ENCODE measurements around the gene TTLL4. TPM values are rescaled to one million over a fixed set of nuclear protein-coding genes. Genes with fewer than 3 reads are reported as not detected.

Gene TTLL4
- total RNA-seq, 4 donors from 2014 or later: 5.7 to 19.2 (median 12.5) TPM

DNA sequence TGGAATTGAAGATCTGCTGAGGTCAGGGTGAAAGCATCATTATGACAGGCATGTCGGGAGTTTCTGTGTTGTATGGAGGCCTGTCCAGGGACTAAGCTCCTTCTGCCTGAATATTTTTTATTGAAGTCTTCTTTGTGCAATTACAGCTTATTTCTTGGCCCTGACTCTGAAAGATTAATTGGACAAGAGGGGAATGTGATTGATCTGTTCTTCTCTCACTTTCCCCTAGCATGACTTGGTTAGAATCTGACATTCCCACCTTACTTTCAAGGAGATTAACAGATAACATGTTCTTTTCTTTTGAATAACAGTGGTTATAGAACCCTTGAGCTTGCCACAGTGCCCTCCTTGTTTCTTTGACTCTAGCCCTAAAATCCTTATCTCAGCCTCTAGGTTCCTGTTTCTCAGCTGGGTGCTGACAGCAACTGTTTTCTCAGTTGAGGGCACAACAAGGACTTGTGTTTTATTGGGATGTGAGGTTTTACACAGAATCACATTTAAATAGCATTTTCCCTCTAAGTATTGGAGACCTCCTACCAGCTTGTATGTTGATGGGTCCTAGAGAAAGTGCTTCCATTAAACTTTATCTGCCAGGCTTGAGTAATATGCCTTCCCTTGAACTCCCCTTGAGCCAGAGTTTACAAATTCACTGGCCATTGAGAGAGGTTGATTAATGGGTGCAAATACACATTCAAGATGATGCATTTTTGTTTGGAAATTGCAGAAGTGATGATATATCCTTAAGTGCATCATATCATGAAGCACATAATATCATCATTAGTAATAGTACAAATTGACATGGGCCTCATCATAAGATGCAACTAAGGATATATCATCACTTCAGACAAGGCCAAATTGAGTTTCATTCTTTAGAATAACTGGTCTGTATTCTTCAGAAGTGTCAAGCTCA lies 12.5 kb downstream of the TTLL4 start:
- intact Hi-C loops (cut with DNase I): no loop called here
- Histone ChIP-seq H3K9me3 (no peaks in the 10 kb centered on the region), H3K27ac (no peak overlapping the region), H3K36me3 (no peaks in the 10 kb centered on the region), H3K27me3 (no peaks in the 10 kb centered on the region), H3K4me1 (no peaks in the 10 kb centered on the region), H3K4me3 (replicated peaks in 1 of 3) (no peak overlapping the region)
- DNase-seq: no peak
- 83% methylated on average over 1 of the region's 1 CpG for WGBS, 2 donors
- no peak for TF ChIP-seq POLR2A (IDR thresholded peaks at IDR 0.05)
- TF ChIP-seq, protein P1, sequence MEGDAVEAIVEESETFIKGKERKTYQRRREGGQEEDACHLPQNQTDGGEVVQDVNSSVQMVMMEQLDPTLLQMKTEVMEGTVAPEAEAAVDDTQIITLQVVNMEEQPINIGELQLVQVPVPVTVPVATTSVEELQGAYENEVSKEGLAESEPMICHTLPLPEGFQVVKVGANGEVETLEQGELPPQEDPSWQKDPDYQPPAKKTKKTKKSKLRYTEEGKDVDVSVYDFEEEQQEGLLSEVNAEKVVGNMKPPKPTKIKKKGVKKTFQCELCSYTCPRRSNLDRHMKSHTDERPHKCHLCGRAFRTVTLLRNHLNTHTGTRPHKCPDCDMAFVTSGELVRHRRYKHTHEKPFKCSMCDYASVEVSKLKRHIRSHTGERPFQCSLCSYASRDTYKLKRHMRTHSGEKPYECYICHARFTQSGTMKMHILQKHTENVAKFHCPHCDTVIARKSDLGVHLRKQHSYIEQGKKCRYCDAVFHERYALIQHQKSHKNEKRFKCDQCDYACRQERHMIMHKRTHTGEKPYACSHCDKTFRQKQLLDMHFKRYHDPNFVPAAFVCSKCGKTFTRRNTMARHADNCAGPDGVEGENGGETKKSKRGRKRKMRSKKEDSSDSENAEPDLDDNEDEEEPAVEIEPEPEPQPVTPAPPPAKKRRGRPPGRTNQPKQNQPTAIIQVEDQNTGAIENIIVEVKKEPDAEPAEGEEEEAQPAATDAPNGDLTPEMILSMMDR (IDR thresholded peaks at IDR 0.05): no peak

DNA sequence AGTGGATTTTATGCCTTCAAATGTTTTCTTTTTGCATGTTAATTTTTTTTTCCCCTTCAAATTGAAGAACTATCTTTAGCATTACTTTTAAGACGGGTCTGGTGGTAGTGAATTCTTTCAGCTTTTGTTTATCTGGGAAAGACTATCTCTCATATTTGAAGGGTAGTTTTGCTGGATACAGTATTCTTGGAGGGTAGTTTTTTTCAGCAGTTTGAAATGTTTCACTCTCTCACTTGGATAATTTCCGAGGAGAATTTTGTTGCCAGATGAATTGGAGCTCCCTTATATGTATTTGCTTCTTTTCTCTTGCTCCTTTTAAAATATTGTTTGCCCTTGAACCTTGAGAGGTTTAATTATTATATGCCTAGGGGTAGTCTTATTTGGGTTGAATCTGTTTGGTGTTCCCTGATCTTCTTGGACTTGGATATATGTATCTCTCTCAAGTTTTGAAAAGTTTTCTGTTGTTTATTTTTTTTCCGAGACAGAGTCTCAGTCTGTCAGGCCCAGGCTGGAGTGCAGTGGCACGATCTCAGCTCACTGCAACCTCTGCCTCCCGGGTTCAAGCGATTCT lies 15.5 kb downstream of the TTLL4 start:
- no peaks in the 10 kb centered on the region for H3K9me3 ChIP-seq
- intact Hi-C loops (cut with DNase I): no loop called here
- no peaks in the 10 kb centered on the region for H3K27me3 ChIP-seq
- no peak overlapping the region for H3K27ac ChIP-seq
- no peak overlapping the region for H3K4me3 ChIP-seq (replicated peaks in 1 of 3)
- no peak for DNase-seq
- no peaks in the 10 kb centered on the region for H3K36me3 ChIP-seq
- TF ChIP-seq, protein P1 (IDR thresholded peaks at IDR 0.05): no peak
- no peak for TF ChIP-seq POLR2A (IDR thresholded peaks at IDR 0.05)
- WGBS, 2 donors: 97 to 98% methylated on average over 6 of the region's 6 CpGs
- no peaks in the 10 kb centered on the region for H3K4me1 ChIP-seq

DNA sequence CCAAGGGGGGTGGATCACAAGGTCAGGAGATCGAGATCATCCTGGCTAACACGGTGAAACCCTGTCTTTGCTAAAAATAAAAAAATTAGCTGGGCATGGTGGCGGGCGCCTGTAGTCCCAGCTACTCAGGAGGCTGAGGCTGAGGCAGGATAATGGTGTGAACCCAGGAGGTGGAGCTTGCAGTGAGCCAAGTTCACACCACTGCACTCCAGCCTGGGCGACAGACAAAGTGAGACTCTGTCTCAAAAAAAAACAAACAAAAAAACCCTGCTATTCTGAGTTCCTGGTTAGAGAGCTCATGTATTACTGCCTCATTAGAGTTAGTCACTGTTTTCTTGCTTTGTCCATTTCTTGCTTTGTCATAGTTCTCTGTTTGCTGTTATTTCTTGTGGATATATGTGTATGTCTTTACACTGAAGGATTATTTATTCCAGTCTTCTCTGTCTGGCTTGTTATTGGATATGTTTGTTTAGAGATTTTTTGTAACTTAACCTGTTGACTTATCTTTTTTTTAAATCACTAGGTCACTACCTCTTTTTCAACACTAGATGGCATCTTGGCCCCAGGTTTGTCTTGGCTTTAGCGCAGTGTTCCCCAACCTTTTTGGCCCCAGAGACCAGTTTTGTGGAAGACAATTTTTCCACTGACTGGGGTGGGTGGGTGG lies 17.0 kb downstream of the TTLL4 start:
- no peaks in the 10 kb centered on the region for H3K9me3 ChIP-seq
- no peaks in the 10 kb centered on the region for H3K27me3 ChIP-seq
- intact Hi-C loops (cut with DNase I): no loop called here
- no peaks in the 10 kb centered on the region for H3K4me1 ChIP-seq
- TF ChIP-seq POLR2A (IDR thresholded peaks at IDR 0.05): no peak
- TF ChIP-seq, protein P1 (IDR thresholded peaks at IDR 0.05): peak in 3 of 6 experiments; percentile 22 to 45 (median 23)
- DNase-seq: no peak
- H3K27ac ChIP-seq: no peak overlapping the region
- 97 to 98% methylated on average over 6 of the region's 6 CpGs for WGBS, 2 donors
- H3K4me3 ChIP-seq (replicated peaks in 1 of 3): no peak overlapping the region
- no peaks in the 10 kb centered on the region for H3K36me3 ChIP-seq

DNA sequence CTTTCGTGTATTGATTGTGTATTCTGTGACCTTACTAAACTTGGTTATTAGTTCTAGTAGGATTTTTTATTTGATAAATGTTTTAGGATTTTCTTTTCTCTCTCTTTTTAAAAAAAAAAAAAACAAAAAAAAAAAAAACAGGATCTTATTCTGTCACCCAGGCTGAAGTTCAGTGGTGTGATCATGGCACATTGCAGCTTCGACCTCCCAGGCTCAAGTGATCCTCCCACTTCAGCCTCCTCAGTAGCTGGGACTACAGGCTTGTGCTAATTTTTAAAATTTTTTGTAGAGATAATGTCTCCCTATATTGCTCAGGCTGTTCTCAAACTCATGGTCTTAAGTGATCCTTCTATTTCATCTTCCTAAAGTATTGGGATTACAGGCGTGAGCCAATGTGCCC lies 19.0 kb downstream of the TTLL4 start:
- Histone ChIP-seq H3K36me3 (no peaks in the 10 kb centered on the region), H3K27ac (no peak overlapping the region), H3K4me1 (peaks cover 0 to 4% of the 10 kb centered on the region in 2 donors), H3K4me3 (replicated peaks in 1 of 3) (no peak overlapping the region), H3K27me3 (no peaks in the 10 kb centered on the region), H3K9me3 (no peaks in the 10 kb centered on the region)
- no peak for DNase-seq
- no peak for TF ChIP-seq POLR2A (IDR thresholded peaks at IDR 0.05)
- intact Hi-C loops (cut with DNase I): loop anchor here (5.0 kb wide), 1 partner anchor 118 kb away; no protein-coding TSS in a partner anchor
- WGBS, 2 donors: 98 to 99% methylated on average over 3 of the region's 3 CpGs

DNA sequence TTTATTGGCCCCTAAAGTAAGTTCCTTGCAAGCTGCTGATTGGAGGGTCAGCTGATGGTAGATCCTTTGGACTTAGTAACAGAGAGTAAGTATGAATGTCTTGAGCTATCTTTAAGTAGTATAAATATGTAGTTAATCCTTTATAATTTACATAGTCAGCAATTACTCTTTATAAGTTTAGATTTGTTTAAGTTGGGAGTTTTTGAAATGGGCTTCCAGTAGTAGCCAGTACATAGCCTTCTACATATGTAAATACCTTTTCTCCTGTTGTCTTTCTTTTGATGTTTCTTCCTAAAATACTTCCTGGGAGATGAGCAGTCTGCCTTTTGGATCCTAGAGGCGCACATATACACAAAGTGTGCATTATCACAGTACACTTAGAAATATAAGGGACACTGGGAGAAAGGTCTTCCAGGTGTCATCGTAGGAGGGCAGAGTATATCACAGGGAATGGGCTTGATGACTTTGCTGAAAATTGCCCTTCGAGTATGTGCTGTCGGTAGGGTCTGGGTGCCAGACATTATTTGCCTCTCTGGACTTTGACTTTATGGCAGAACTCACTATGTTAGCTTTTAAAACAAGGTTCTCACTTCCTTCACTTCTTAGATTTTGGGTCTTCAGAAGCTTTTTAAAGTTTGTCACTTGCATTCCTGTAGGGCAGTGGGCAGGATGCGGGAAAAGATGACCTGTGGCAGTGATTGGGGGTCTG lies 21.6 kb downstream of the TTLL4 start:
- intact Hi-C loops (cut with DNase I): loop anchor here (5.0 kb wide), 1 partner anchor 115 kb away; no protein-coding TSS in a partner anchor
- H3K9me3 ChIP-seq: no peaks in the 10 kb centered on the region
- H3K27ac ChIP-seq: peak overlapping the region in 1 of 3 donors; percentile 30

More for the DNA sequence above, 21.6 kb downstream of the TTLL4 start:
- no peaks in the 10 kb centered on the region for H3K36me3 ChIP-seq
- no peak overlapping the region for H3K4me3 ChIP-seq (replicated peaks in 1 of 3)
- peaks cover 0 to 4% of the 10 kb centered on the region in 2 donors for H3K4me1 ChIP-seq
- H3K27me3 ChIP-seq: no peaks in the 10 kb centered on the region
- no peak for TF ChIP-seq POLR2A (IDR thresholded peaks at IDR 0.05)
- TF ChIP-seq, protein P1 (IDR thresholded peaks at IDR 0.05): no peak
- no peak for DNase-seq
- WGBS, 2 donors: 95 to 96% methylated on average over 5 of the region's 5 CpGs

Measured in thyroid gland (tissue), 4 donors.